Measurements from ENCODE around the gene TRPC1.

The TRPC1 gene

DNA sequence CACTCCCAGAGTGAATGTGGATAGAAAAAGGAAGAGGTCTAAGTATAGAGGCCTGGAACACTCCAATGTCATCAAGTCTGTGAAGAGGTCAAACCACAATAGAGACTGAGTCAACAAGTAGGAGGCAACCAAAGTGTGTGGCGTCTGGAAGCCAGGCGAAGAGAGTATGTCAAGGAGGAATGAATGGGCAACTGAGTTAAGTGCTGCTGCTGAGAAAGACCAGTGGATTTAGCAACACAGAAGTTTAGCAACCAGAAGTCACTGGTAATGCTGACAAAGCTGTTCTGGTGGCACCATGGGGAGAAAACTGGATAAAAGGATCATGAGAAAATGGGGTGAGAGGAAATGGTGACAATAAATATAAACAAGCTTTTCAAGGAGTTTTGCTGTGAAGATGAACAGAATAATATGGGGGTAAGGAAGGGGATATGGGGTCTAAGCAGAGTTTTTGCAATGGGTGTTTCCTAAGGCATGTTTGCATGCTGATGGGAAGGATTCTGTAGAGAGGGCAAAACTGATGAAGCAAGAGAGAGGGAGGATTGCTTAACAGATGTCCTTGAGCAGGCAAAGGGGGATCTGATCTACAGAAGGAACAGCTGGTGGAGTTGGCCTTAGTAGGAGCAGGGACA is 126.7 kb downstream of the TRPC1 start:
- DNase-seq: peak in 1 of 2 donors; percentile 29
- Histone ChIP-seq H4K12ac (ENCODE audit: low read depth, low read length) (no peak overlapping the region), H2BK12ac (ENCODE audit: low read length) (no peak overlapping the region), H3K9me3 (ENCODE audit: insufficient read depth, low read depth, low read length) (no peaks in the 10 kb centered on the region), H3K9ac (ENCODE audit: low read length) (no peak overlapping the region), H3K14ac (ENCODE audit: low read length) (no peak overlapping the region), H3K4me3 (ENCODE audit: low read depth, low read length) (no peak overlapping the region), H2BK120ac (ENCODE audit: insufficient read depth, low read length, poor library complexity) (no peak overlapping the region), H3K4me2 (ENCODE audit: low read length) (no peak overlapping the region), H2BK5ac (ENCODE audit: low read depth, low read length, poor library complexity) (no peak overlapping the region), H4K91ac (ENCODE audit: low read depth, low read length) (no peak overlapping the region), H2AFZ (ENCODE audit: insufficient read depth, low read length, poor library complexity) (no peak overlapping the region), H3K4me1 (ENCODE audit: control insufficient read depth in 1 of 2, insufficient read depth in 2 of 2, low read length in 2 of 2) (peaks cover 2 to 5% of the 10 kb centered on the region in 2 experiments), H3K18ac (ENCODE audit: low read length) (no peak overlapping the region), H2AK5ac (ENCODE audit: low read length) (no peak overlapping the region), H3K4ac (ENCODE audit: low read depth, low read length) (no peak overlapping the region), H3K27me3 (ENCODE audit: insufficient read depth, low read length) (no peaks in the 10 kb centered on the region), H3K36me3 (ENCODE audit: control insufficient read depth in 1 of 2, insufficient read depth in 2 of 2, low read length in 2 of 2) (no peaks in the 10 kb centered on the region), H3K79me2 (ENCODE audit: control insufficient read depth, insufficient read depth, low read length, poor library complexity) (no peaks in the 10 kb centered on the region), H3K79me1 (ENCODE audit: low read length) (no peaks in the 10 kb centered on the region), H4K8ac (ENCODE audit: low read depth, low read length) (no peak overlapping the region), H3K27ac (ENCODE audit: low read depth, low read length) (no peak overlapping the region), H3K23ac (ENCODE audit: low read length) (no peak overlapping the region)
- no CpG with 5 or more reads among the region's 2 CpGs for whole genome bisulfite sequencing (ENCODE audit: extremely low coverage, insufficient coverage, insufficient read length)

- Histone ChIP-seq H3K14ac (ENCODE audit: low read length) (no peak overlapping the region), H3K4ac (ENCODE audit: low read depth, low read length) (no peak overlapping the region), H3K27ac (ENCODE audit: low read depth, low read length) (no peak overlapping the region)
Observed at GRCh38 chr3:142852009-142852408, 128.2 kb downstream of the TRPC1 start.

GRCh38 chr3:142853270-142854168 is 129.7 kb downstream of the TRPC1 start:
- no peak overlapping the region for H2BK120ac ChIP-seq (ENCODE audit: insufficient read depth, low read length, poor library complexity)
- H3K4me2 ChIP-seq (ENCODE audit: low read length): no peak overlapping the region
- WGBS (ENCODE audit: extremely low coverage, insufficient coverage, insufficient read length): no CpG with 5 or more reads among the region's 10 CpGs
- no peak overlapping the region for H4K8ac ChIP-seq (ENCODE audit: low read depth, low read length)
- H3K9ac ChIP-seq (ENCODE audit: low read length): no peak overlapping the region
- H3K27ac ChIP-seq (ENCODE audit: low read depth, low read length): no peak overlapping the region
- H3K4me3 ChIP-seq (ENCODE audit: low read depth, low read length): no peak overlapping the region
- H2BK5ac ChIP-seq (ENCODE audit: low read depth, low read length, poor library complexity): no peak overlapping the region
- H3K14ac ChIP-seq (ENCODE audit: low read length): no peak overlapping the region
- peak in 1 of 2 donors; percentile 34 for DNase-seq
- H3K4me1 ChIP-seq (ENCODE audit: control insufficient read depth in 1 of 2, insufficient read depth in 2 of 2, low read length in 2 of 2): peaks cover 2 to 5% of the 10 kb centered on the region in 2 experiments
- no peaks in the 10 kb centered on the region for H3K79me1 ChIP-seq (ENCODE audit: low read length)
- H4K91ac ChIP-seq (ENCODE audit: low read depth, low read length): no peak overlapping the region
- no peaks in the 10 kb centered on the region for H3K36me3 ChIP-seq (ENCODE audit: control insufficient read depth in 1 of 2, insufficient read depth in 2 of 2, low read length in 2 of 2)
- no peak overlapping the region for H2AFZ ChIP-seq (ENCODE audit: insufficient read depth, low read length, poor library complexity)
- H2AK5ac ChIP-seq (ENCODE audit: low read length): no peak overlapping the region
- no peak overlapping the region for H4K12ac ChIP-seq (ENCODE audit: low read depth, low read length)
- H2BK12ac ChIP-seq (ENCODE audit: low read length): no peak overlapping the region
- H3K9me3 ChIP-seq (ENCODE audit: insufficient read depth, low read depth, low read length): no peaks in the 10 kb centered on the region
- no peak overlapping the region for H3K23ac ChIP-seq (ENCODE audit: low read length)
- H3K79me2 ChIP-seq (ENCODE audit: control insufficient read depth, insufficient read depth, low read length, poor library complexity): no peaks in the 10 kb centered on the region
- no peak overlapping the region for H3K4ac ChIP-seq (ENCODE audit: low read depth, low read length)
- no peaks in the 10 kb centered on the region for H3K27me3 ChIP-seq (ENCODE audit: insufficient read depth, low read length)
- no peak overlapping the region for H3K18ac ChIP-seq (ENCODE audit: low read length)

More at GRCh38 chr3:142852009-142852408, 128.2 kb downstream of the TRPC1 start:
- no peak overlapping the region for H4K91ac ChIP-seq (ENCODE audit: low read depth, low read length)
- no peak overlapping the region for H3K23ac ChIP-seq (ENCODE audit: low read length)
- no peaks in the 10 kb centered on the region for H3K79me1 ChIP-seq (ENCODE audit: low read length)
- no peak overlapping the region for H4K8ac ChIP-seq (ENCODE audit: low read depth, low read length)
- no peaks in the 10 kb centered on the region for H3K9me3 ChIP-seq (ENCODE audit: insufficient read depth, low read depth, low read length)
- H2BK12ac ChIP-seq (ENCODE audit: low read length): no peak overlapping the region
- no peak overlapping the region for H2AFZ ChIP-seq (ENCODE audit: insufficient read depth, low read length, poor library complexity)
- no peak overlapping the region for H3K18ac ChIP-seq (ENCODE audit: low read length)
- no peak for DNase-seq
- no peak overlapping the region for H3K4me3 ChIP-seq (ENCODE audit: low read depth, low read length)
- no peaks in the 10 kb centered on the region for H3K27me3 ChIP-seq (ENCODE audit: insufficient read depth, low read length)
- H4K12ac ChIP-seq (ENCODE audit: low read depth, low read length): no peak overlapping the region
- H2BK5ac ChIP-seq (ENCODE audit: low read depth, low read length, poor library complexity): no peak overlapping the region
- H3K9ac ChIP-seq (ENCODE audit: low read length): no peak overlapping the region
- no peak overlapping the region for H2AK5ac ChIP-seq (ENCODE audit: low read length)
- H2BK120ac ChIP-seq (ENCODE audit: insufficient read depth, low read length, poor library complexity): no peak overlapping the region
- H3K4me1 ChIP-seq (ENCODE audit: control insufficient read depth in 1 of 2, insufficient read depth in 2 of 2, low read length in 2 of 2): peaks cover 2 to 5% of the 10 kb centered on the region in 2 experiments
- no CpG with 5 or more reads among the region's 4 CpGs for WGBS (ENCODE audit: extremely low coverage, insufficient coverage, insufficient read length)
- no peaks in the 10 kb centered on the region for H3K79me2 ChIP-seq (ENCODE audit: control insufficient read depth, insufficient read depth, low read length, poor library complexity)
- H3K36me3 ChIP-seq (ENCODE audit: control insufficient read depth in 1 of 2, insufficient read depth in 2 of 2, low read length in 2 of 2): no peaks in the 10 kb centered on the region
- H3K4me2 ChIP-seq (ENCODE audit: low read length): no peak overlapping the region

- Histone ChIP-seq H3K27me3 (ENCODE audit: insufficient read depth, low read length) (no peaks in the 10 kb centered on the region), H3K9ac (ENCODE audit: low read length) (no peak overlapping the region), H2BK120ac (ENCODE audit: insufficient read depth, low read length, poor library complexity) (no peak overlapping the region), H2BK5ac (ENCODE audit: low read depth, low read length, poor library complexity) (no peak overlapping the region), H4K91ac (ENCODE audit: low read depth, low read length) (no peak overlapping the region), H3K27ac (ENCODE audit: low read depth, low read length) (no peak overlapping the region), H2AFZ (ENCODE audit: insufficient read depth, low read length, poor library complexity) (no peak overlapping the region), H3K18ac (ENCODE audit: low read length) (no peak overlapping the region), H3K4me3 (ENCODE audit: low read depth, low read length) (no peak overlapping the region), H3K9me3 (ENCODE audit: insufficient read depth, low read depth, low read length) (no peaks in the 10 kb centered on the region), H3K4me1 (ENCODE audit: control insufficient read depth in 1 of 2, insufficient read depth in 2 of 2, low read length in 2 of 2) (no peaks in the 10 kb centered on the region), H2BK12ac (ENCODE audit: low read length) (no peak overlapping the region), H4K12ac (ENCODE audit: low read depth, low read length) (no peak overlapping the region), H3K14ac (ENCODE audit: low read length) (no peak overlapping the region), H3K4ac (ENCODE audit: low read depth, low read length) (no peak overlapping the region), H3K23ac (ENCODE audit: low read length) (no peak overlapping the region), H3K4me2 (ENCODE audit: low read length) (no peak overlapping the region), H3K79me2 (ENCODE audit: control insufficient read depth, insufficient read depth, low read length, poor library complexity) (no peaks in the 10 kb centered on the region), H3K79me1 (ENCODE audit: low read length) (no peaks in the 10 kb centered on the region), H3K36me3 (ENCODE audit: control insufficient read depth in 1 of 2, insufficient read depth in 2 of 2, low read length in 2 of 2) (no peaks in the 10 kb centered on the region), H2AK5ac (ENCODE audit: low read length) (no peak overlapping the region), H4K8ac (ENCODE audit: low read depth, low read length) (no peak overlapping the region)
- no CpG with 5 or more reads among the region's 6 CpGs for WGBS (ENCODE audit: extremely low coverage, insufficient coverage, insufficient read length)
- DNase-seq: no peak
Observed at GRCh38 chr3:142857056-142857455, 133.2 kb downstream of the TRPC1 start.
